SU-DHL-6 (cell line): Measurements from ENCODE around the gene ZNF512B.
A peak's percentile ranks its signal among the peaks of the same experiment; 100 is the strongest.

Source experiments
- EZH2phosphoT487 ChIP-seq: fragments of 200-600 bp; sonication (generic), shearing (Covaris generic); conservative IDR thresholded peaks from 2 replicates; pipeline ENCODE4 v1.6.1; 2018; ENCODE audit warnings: mild to moderate bottlenecking, antibody characterized with exemption, low read length, moderate library complexity, mixed read lengths
- TF ChIP-seq, protein P1 (sequence below): fragments of 200-600 bp; sonication (generic); IDR thresholded peaks from one replicate; pipeline ENCODE4 v1.5.1; 2017; ENCODE audit warnings: antibody characterized with exemption, mild to moderate bottlenecking, low read length, moderate library complexity; ENCODE audit not compliant: insufficient read depth, poor library complexity, severe bottlenecking

DNA sequence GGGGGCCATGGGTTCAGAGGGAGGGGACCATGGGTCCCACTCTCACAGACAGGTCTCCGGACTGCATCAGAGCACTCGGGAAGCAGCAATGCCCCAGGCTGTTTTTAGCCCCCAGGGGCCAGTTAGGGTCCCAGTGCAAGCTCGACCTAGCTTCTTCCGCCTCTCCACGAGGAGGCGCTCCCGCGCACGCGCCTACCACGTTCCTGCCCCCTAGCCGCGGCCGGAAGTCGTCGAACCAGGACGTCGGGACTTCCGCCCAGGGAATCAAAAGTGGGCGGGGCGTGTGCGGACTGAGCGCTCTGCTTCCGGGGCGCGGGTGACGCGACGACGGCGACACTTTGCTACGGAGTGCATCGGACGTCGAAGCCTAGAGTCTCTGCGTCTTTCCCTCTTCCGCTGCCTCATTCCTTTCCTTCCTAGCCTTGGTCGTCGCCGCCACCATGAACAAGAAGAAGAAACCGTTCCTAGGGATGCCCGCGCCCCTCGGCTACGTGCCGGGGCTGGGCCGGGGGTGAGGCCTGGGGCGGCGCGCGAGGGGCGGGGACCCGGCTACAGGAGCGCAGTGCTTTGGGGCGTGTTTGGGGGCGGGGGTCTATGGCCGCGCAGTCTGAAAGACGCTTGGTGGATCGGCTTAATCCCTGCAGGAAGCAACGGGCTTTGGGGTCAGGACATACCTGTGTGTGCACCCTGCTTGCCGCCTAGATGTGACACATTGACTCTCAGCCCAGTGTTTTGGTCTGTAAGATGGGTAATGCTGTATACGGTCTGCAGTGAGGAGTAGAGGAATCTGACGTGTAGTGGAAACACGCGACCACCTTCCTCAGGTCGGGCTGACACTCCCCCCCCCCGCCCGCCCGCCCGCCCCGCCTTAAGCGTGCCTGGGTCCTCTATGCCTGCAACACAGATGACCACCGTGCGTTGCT lies 11.3 kb upstream of the ZNF512B start, which contains the start of gene PRPF6:
- TF ChIP-seq, protein P1, sequence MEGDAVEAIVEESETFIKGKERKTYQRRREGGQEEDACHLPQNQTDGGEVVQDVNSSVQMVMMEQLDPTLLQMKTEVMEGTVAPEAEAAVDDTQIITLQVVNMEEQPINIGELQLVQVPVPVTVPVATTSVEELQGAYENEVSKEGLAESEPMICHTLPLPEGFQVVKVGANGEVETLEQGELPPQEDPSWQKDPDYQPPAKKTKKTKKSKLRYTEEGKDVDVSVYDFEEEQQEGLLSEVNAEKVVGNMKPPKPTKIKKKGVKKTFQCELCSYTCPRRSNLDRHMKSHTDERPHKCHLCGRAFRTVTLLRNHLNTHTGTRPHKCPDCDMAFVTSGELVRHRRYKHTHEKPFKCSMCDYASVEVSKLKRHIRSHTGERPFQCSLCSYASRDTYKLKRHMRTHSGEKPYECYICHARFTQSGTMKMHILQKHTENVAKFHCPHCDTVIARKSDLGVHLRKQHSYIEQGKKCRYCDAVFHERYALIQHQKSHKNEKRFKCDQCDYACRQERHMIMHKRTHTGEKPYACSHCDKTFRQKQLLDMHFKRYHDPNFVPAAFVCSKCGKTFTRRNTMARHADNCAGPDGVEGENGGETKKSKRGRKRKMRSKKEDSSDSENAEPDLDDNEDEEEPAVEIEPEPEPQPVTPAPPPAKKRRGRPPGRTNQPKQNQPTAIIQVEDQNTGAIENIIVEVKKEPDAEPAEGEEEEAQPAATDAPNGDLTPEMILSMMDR, result peak; percentile 83
- no peak for TF ChIP-seq EZH2phosphoT487
